GM19238 (cell line): ENCODE data around the gene PLEKHM2.
A peak's percentile ranks its signal among the peaks of the same experiment; 100 is the strongest.
"Not testable (repeated sequence)": the region's sequence is repeated elsewhere in the genome, so short reads cannot be mapped to it uniquely, and the experiment has no call there.

Experiments used
- DNase-seq: peaks from one replicate; pipeline ENCODE4 v3.0.0; 2011; ENCODE audit warnings: low spot score; ENCODE audit not compliant: insufficient read length

The PLEKHM2 gene

GRCh38 chr1:15684042-15684461 is at the start of gene PLEKHM2:
Gene PLEKHM2, plus strand, starts transcription at chr1:15684320. Its CDS starts 239 bp downstream, at chr1:15684559.
- peak; percentile 84 for DNase-seq

- no peak for DNase-seq
Observed at GRCh38 chr1:15636436-15636835, 47.7 kb upstream of the PLEKHM2 start.

GRCh38 chr1:15637826-15638225 is 46.3 kb upstream of the PLEKHM2 start:
- DNase-seq, result no peak

- no peak for DNase-seq
Observed at GRCh38 chr1:15639262-15639661, 44.9 kb upstream of the PLEKHM2 start.

- no peak for DNase-seq
Observed at GRCh38 chr1:15639931-15640330, 44.2 kb upstream of the PLEKHM2 start.

- no peak for DNase-seq
Observed at GRCh38 chr1:15640667-15641066, 43.5 kb upstream of the PLEKHM2 start.

- DNase-seq, result no peak
Observed at GRCh38 chr1:15649937-15650336, 34.2 kb upstream of the PLEKHM2 start.

- no peak for DNase-seq
Observed at GRCh38 chr1:15650433-15650832, 33.7 kb upstream of the PLEKHM2 start.

GRCh38 chr1:15652130-15652529 is 32.0 kb upstream of the PLEKHM2 start:
- not testable (repeated sequence) for DNase-seq

GRCh38 chr1:15654091-15654690 is 29.9 kb upstream of the PLEKHM2 start:
- DNase-seq, result no peak

GRCh38 chr1:15656464-15656863 is 27.7 kb upstream of the PLEKHM2 start:
- DNase-seq, result no peak

- DNase-seq, result no peak
Observed at GRCh38 chr1:15657021-15657420, 27.1 kb upstream of the PLEKHM2 start.

GRCh38 chr1:15660151-15660550 is 24.0 kb upstream of the PLEKHM2 start:
- no peak for DNase-seq

- no peak for DNase-seq
Observed at GRCh38 chr1:15662477-15662876, 21.6 kb upstream of the PLEKHM2 start.

- no peak for DNase-seq
Observed at GRCh38 chr1:15663925-15664324, 20.2 kb upstream of the PLEKHM2 start.

GRCh38 chr1:15667362-15667761 is 16.8 kb upstream of the PLEKHM2 start:
- DNase-seq, result no peak

- no peak for DNase-seq
Observed at GRCh38 chr1:15668089-15668754, 15.9 kb upstream of the PLEKHM2 start.

- no peak for DNase-seq
Observed at GRCh38 chr1:15669074-15669473, 15.0 kb upstream of the PLEKHM2 start.

- DNase-seq, result no peak
Observed at GRCh38 chr1:15669864-15670263, 14.3 kb upstream of the PLEKHM2 start.

GRCh38 chr1:15671430-15671829 is 12.7 kb upstream of the PLEKHM2 start:
- DNase-seq, result no peak

- no peak for DNase-seq
Observed at GRCh38 chr1:15674386-15675159, 9.5 kb upstream of the PLEKHM2 start.

- no peak for DNase-seq
Observed at GRCh38 chr1:15676010-15676409, 8.1 kb upstream of the PLEKHM2 start.
